SKM-1 treated with dmso at 0.1 percent for 144 hours (cell line): Measurements from ENCODE around the gene MYBL2.

Experiments
- DNase-seq: peaks from one replicate; lab custom pipeline; 2025; ENCODE audit not compliant: unreplicated experiment; lab: John Stamatoyannopoulos, UW

Gene MYBL2

DNA sequence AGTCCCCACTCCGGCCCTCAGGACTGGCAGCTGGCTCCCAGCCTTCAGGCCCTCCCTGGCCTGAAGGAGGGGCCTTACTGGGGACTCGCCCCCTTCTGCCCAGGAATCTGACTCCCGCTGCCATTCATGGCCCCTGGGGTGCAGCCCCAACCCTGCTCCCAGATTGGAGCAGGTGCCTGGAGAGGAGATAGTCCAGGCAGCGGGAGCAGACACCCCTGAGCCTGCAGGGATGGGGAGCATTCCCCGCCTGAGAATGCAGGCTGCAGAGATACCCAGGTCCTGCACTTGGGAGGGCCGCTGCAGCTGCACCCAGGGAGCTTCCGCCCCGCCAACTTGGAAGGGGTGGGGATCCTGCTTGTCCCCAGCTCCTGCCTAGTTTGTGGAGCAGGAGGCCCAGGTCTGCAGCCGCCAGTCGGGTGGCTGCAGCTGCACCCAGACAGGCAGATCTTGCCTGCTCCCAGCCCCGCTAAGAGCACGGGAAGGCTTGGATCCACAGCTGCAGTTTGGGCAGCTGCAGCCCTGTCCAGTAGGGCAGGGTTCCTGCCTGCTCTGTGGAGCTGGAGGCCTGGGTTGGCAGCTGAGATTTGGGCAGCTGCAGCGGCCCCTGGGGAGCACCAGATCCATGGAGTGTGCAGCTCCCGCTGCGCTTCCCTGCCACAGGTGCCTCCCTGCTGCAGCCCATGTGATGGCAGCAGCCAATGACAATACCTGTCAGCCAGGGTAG is 54.7 kb downstream of the MYBL2 start:
- DNase-seq, result no peak

DNA sequence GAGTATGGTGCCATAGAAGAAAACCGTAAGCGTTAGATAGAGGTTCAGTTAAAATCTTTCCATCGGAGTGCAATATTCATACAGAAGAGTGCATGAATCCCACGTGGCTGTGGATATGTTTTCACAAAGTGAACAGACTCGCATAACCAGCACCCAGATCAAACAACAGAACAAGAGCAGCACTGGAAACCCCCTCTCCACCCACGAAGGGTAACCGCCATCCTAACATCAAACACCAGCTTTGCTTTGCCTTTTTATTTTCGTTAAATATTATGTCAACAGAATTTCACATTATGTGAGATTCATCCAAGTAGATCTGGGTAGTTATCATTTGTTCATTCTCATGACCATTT is 55.2 kb downstream of the MYBL2 start:
- DNase-seq, result no peak

GRCh38 chr20:43723186-43723585 is 56.3 kb downstream of the MYBL2 start:
- DNase-seq, result no peak

GRCh38 chr20:43723735-43724134 is 56.8 kb downstream of the MYBL2 start:
- DNase-seq, result no peak

- DNase-seq, result peak; percentile 45
Measured at GRCh38 chr20:43724383-43724782, 57.5 kb downstream of the MYBL2 start.

DNA sequence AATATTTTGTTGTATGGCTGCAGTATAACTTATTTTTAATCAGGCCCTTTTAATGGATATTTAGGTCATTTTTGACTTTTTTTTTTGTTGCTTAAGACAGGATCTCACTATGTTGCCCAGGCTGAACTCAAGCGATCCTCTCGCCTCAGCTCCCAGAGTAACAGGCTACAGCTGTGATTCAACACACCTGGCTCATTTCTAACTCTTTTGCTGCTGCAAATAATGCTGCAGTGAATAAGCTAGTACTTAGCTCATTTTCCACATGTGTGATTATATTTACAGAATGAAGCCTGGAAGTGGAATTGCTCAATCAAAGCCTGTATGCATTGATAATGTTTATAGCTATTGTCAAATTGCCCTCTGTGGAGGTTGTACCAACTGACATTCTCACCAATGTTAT is 58.8 kb downstream of the MYBL2 start:
- no peak for DNase-seq

- no peak for DNase-seq
Measured at GRCh38 chr20:43726333-43726732, 59.4 kb downstream of the MYBL2 start.

- no peak for DNase-seq
Measured at GRCh38 chr20:43726811-43727338, 60.0 kb downstream of the MYBL2 start, which contains the start of gene GTSF1L. Gene GTSF1L (minus strand): TSS chr20:43727002. CDS start chr20:43726694, 308 bp downstream.

DNA sequence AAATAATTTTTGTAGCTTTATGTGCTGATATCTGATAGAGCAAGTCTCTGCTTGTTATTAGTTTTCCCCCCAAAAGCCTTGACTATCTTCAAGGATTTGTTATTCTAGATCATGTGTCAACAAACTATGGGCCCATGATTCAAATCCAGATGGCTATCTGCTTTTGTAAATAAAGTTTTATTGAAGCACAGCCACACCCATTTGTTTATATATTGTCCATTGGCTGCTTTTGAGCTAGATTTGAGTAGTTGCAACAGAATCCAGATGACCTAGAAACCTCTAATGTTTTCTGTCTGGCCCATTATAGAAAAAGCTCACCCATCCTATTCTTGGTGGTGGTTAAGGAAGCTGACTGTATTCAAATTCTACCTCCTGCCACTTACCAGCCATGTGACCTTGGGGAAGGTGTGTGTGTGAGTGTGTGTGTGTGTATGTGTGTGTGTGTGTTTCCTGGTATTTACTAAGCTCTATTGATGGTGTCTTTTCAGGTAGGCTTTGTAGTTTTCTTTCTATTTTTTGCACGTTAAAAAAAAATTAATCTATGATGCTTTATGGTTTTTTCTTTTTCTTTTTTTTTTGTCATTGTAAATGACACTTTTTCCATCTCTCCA is 61.2 kb downstream of the MYBL2 start:
- no peak for DNase-seq

GRCh38 chr20:43728686-43729255 is 61.9 kb downstream of the MYBL2 start:
- DNase-seq, result no peak

DNA sequence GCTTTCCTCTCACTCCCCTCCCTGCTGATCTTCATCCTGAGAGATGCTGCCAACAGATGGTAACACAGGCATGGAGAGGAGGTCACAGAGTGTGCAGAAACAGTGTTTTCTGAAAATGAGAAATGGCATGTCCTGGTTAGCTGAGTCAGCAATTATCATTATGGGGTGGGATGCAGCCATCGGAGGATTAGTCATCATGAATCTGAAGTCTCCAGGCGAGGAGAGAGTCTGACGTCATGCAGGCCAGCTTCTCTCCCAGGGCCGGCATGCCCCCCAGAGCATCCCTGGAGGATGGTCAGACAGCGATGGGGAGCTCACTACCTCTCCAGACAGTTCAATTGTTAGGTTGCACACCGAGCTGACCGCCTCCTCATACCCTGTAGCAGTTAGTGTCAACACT is 64.6 kb downstream of the MYBL2 start:
- DNase-seq, result no peak

GRCh38 chr20:43731927-43732326 is 65.0 kb downstream of the MYBL2 start:
- no peak for DNase-seq

DNA sequence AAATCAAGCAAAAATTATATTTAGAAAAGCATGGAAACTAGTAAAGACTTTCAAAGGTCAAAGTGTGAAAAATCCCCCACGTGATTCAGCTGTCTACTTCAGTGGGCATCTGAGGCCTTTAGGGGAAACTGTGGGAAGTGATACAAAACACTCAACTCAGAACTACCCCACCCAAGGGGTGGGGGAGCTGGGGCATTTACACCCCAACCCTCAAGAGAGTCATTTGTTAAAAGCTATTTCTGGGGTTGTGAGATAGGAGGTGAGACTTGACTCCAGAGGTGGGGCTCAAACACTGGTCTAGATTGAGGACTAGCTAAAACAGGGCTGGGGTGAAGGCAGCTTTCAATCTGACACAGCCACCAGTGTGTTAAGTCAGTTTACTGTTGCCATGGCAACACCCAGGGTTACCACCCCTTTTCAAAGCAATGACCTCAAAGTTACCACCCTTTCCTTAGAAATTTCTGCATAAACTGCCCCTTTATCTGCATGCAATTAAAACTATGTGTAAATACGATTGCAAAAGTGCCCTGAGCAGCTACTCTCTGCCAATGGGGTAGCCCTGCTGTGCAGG is 69.8 kb downstream of the MYBL2 start:
- no peak for DNase-seq

- DNase-seq, result no peak
Measured at GRCh38 chr20:43737925-43738324, 71.0 kb downstream of the MYBL2 start.

- no peak for DNase-seq
Measured at GRCh38 chr20:43739148-43739749, 72.3 kb downstream of the MYBL2 start.

DNA sequence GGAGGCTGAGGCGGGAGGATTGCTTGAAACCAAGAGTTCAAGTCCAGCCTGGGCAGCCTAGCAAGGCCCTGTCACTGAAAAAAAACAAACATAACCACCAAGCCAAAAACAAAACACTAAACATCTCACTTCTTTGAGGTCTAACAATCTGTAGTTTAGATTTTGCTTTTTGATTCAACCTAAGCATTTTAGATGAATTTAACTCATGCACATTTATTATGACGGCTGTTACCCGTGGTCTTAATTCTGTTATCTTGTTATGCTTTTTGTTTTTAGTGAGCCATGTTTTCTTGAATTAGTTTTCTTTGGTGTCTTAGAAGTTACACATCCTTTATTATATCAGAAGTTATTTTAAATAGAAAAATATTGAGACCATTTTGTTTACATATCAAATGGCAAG is 73.7 kb downstream of the MYBL2 start:
- no peak for DNase-seq

DNA sequence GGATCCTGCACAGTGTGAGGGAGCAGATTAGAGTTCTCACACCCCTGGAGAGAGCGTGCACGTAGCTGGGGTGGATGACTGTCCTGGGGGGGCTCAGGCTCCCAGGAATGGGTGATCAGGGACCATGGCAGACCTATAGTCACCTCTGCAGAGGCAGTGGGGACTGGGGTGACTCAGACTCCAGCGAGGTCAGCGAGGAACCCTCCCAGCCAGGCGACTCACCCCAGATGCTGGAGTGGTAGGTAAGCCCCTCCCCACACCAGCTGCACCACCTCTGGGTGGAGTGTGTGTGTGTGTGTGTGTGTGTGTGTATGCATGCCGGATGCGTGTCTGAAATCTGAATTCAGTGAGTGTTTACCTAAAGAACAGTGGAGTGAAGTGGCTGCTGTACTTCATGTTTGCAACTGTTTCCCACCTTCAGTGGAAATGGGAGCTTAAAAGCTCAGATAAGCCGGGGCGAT is 77.3 kb downstream of the MYBL2 start:
- DNase-seq, result no peak

DNA sequence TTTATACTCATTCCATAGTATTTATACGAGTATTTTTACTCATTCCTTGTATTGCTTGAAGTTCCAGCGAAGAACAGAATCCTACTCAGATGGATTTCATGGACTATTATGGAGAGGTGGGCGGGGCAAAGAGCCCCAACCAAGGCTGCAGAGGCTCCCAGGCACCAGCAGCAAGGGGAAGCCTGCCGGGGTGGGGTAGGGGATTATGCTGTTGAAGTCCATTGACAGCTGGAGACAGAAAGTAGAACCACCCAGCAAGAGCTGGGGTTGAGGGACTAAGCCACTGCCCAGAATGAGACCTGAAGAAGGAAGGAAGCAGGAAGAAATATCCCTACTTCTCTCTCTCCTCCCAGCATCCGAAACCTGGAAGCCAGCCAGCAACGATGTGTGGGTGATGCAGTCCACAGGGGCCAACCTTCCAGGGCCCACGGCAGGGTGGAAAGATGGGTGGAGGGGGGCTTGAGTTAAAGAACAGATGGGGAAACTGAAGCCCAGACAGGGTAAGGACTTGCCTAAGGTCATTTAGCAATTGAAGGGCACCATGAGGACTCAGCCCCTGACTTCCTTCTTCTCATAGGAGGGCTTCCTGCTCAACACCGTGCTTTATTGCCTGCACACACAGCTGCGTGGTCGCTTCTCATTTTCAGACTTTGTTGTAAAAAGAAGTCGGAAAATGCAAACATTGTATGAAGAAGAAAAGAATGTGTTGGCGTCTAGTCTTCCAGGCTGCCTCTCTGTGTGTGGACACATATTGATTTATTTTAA is 78.2 kb downstream of the MYBL2 start:
- DNase-seq, result peak; percentile 91

DNA sequence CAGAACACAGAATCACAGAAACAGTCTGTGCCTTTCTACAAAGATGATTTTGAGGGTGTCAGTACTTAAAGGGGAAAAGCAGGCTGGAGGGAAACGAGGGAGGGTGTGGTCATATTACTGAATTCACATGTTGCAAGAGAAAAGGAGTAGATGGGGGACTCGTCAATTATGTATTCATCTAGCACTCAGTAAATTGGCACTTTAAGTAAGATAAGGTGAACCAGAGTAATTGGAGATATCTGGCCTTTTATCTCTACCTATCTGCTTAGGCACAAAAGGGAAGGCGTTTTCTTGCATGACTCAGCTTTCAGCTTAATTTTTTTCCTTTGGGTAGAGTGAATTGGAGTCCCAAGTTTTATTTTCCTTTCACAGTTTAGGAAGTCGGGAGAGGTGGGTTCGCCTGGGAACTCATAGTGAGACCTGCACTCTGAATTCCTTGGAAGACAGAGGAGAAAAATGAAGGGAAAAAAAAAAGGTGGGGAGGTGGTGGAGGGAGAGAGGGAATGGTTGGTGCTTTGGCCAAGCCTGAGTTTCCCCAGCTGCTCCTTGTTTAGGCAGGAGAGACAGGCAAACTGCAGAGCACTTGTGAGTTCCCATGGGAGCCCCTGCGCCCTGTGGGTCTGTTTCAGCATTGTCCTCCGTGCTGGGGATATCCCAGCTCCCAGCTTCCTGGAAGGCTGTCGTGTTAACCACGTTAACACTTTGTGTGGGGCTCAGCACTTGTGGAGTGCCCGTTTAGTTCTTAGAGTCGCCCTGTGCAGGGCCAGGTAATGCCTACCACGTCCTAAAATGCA is 79.6 kb downstream of the MYBL2 start:
- no peak for DNase-seq

- peak; percentile 72 for DNase-seq
Measured at GRCh38 chr20:43748274-43748673, 81.4 kb downstream of the MYBL2 start.
